H9 (cell line): ENCODE data around the gene RALY. TPM values are rescaled to one million over a fixed set of nuclear protein-coding genes. Genes with fewer than 3 reads are reported as not detected.

Experiments
- DNase-seq: peaks from one replicate; pipeline ENCODE4 v3.0.0-alpha.2; 2017
- H2AFZ ChIP-seq: one replicate; pipeline ENCODE4 v1.6.1; 2013; ENCODE audit warnings: mild to moderate bottlenecking, low read length, control low read depth, moderate library complexity
- H2AK5ac ChIP-seq: 2 replicates; pipeline ENCODE4 v1.6.1; 2013; ENCODE audit warnings: low read length, control low read depth, mixed read lengths; ENCODE audit not compliant: insufficient read length
- H2BK120ac ChIP-seq: one replicate; pipeline ENCODE4 v1.6.1; 2013; ENCODE audit warnings: low read depth, mild to moderate bottlenecking, low read length, control low read depth, inconsistent platforms; ENCODE audit not compliant: poor library complexity, severe bottlenecking
- H2BK12ac ChIP-seq: 2 replicates; pipeline ENCODE4 v1.6.1; 2013; ENCODE audit warnings: low read length, control low read depth, mixed read lengths, low read depth; ENCODE audit not compliant: insufficient read length
- H2BK15ac ChIP-seq: 2 replicates; pipeline ENCODE4 v1.6.1; 2013; ENCODE audit warnings: low read depth, low read length, control low read depth
- H2BK20ac ChIP-seq: one replicate; pipeline ENCODE4 v1.6.1; 2013; ENCODE audit warnings: low read depth, mild to moderate bottlenecking, low read length, control low read depth, inconsistent platforms; ENCODE audit not compliant: poor library complexity, severe bottlenecking
- H2BK5ac ChIP-seq: 2 replicates; pipeline ENCODE4 v1.6.1; 2013; ENCODE audit warnings: low read length, control low read depth, mixed read lengths; ENCODE audit not compliant: insufficient read length
- H3K14ac ChIP-seq: 2 replicates; pipeline ENCODE4 v1.6.1; 2013; ENCODE audit warnings: low read length, control low read depth; ENCODE audit not compliant: insufficient read depth
- H3K18ac ChIP-seq: 2 replicates; pipeline ENCODE4 v1.6.1; 2013; ENCODE audit warnings: low read depth, mild to moderate bottlenecking, mixed read lengths, low read length, control low read depth; ENCODE audit not compliant: insufficient read length
- H3K23ac ChIP-seq: 2 replicates; pipeline ENCODE4 v1.6.1; 2013; ENCODE audit warnings: low read length, control low read depth, mixed read lengths, low read depth; ENCODE audit not compliant: insufficient read length
- H3K23me2 ChIP-seq: 2 replicates; pipeline ENCODE4 v1.6.1; 2013; ENCODE audit warnings: low read depth, mild to moderate bottlenecking, mixed read lengths, low read length, control low read depth; ENCODE audit not compliant: insufficient read length, poor library complexity, severe bottlenecking
- H3K27ac ChIP-seq: 2 replicates; pipeline ENCODE4 v1.5.1; 2013; ENCODE audit warnings: low read length, control low read depth, mixed read lengths, low read depth; ENCODE audit not compliant: insufficient read length
- H3K27me3 ChIP-seq: 2 replicates; pipeline ENCODE4 v1.6.1; 2013; ENCODE audit warnings: low read length, control low read depth, inconsistent platforms; ENCODE audit not compliant: insufficient read depth
- H3K4ac ChIP-seq: 2 replicates; pipeline ENCODE4 v1.6.1; 2013; ENCODE audit warnings: low read depth, mild to moderate bottlenecking, control low read depth, inconsistent platforms, low read length, moderate library complexity
- H3K4me1 ChIP-seq: 2 replicates; pipeline ENCODE4 v1.6.1; 2013; ENCODE audit warnings: low read length, control low read depth, inconsistent platforms; ENCODE audit not compliant: insufficient read depth
- H3K4me2 ChIP-seq: 2 replicates; pipeline ENCODE4 v1.6.1; 2013; ENCODE audit warnings: low read length, control low read depth, mixed read lengths; ENCODE audit not compliant: insufficient read length, insufficient read depth
- H3K56ac ChIP-seq: 2 replicates; pipeline ENCODE4 v1.6.1; 2013; ENCODE audit warnings: low read depth, mild to moderate bottlenecking, mixed read lengths, low read length, control low read depth; ENCODE audit not compliant: insufficient read length
- H3K79me1 ChIP-seq: 2 replicates; pipeline ENCODE4 v1.6.1; 2013; ENCODE audit warnings: low read depth, mild to moderate bottlenecking, moderate library complexity, low read length, control low read depth, inconsistent platforms; ENCODE audit not compliant: insufficient read depth, poor library complexity, severe bottlenecking
- H3K79me2 ChIP-seq: 2 replicates; pipeline ENCODE4 v1.6.1; 2013; ENCODE audit warnings: low read length, control low read depth, inconsistent platforms; ENCODE audit not compliant: insufficient read depth
- H3K9ac ChIP-seq: 2 replicates; pipeline ENCODE4 v1.6.1; 2013; ENCODE audit warnings: low read length, control low read depth, mixed read lengths; ENCODE audit not compliant: insufficient read length; ENCODE audit errors: extremely low read depth
- H3K9me3 ChIP-seq: one replicate; pipeline ENCODE4 v1.6.1; 2013; ENCODE audit warnings: low read depth, low read length, inconsistent platforms; ENCODE audit not compliant: control insufficient read depth
- H3T11ph ChIP-seq: one replicate; pipeline ENCODE4 v1.6.1; 2013; ENCODE audit warnings: mild to moderate bottlenecking, low read length, control low read depth, inconsistent platforms
- H4K20me1 ChIP-seq: one replicate; pipeline ENCODE4 v1.6.1; 2013; ENCODE audit not compliant: control insufficient read depth, insufficient read length, insufficient read depth
- H4K5ac ChIP-seq: 2 replicates; pipeline ENCODE4 v1.6.1; 2013; ENCODE audit warnings: low read depth, mild to moderate bottlenecking, mixed read lengths, low read length, control low read depth; ENCODE audit not compliant: insufficient read length
- H4K8ac ChIP-seq: replicated peaks from 2 replicates; pipeline ENCODE4 v1.6.1; 2013; ENCODE audit warnings: low read length, control low read depth, mixed read lengths, low read depth; ENCODE audit not compliant: insufficient read length
- H4K91ac ChIP-seq: 2 replicates; pipeline ENCODE4 v1.6.1; 2013; ENCODE audit warnings: low read depth, mild to moderate bottlenecking, moderate library complexity, mixed read lengths, low read length, control low read depth; ENCODE audit not compliant: insufficient read length
- H3K27ac Mint-ChIP-seq, 3 experiments: 2 replicates in 2 of 3; 3 replicates in 1 of 3; pipeline ENCODE4 v1.8.0; 2020 to 2021; ENCODE audit warnings: mixed read lengths in 3 of 3, mild to moderate bottlenecking in 1 of 3, moderate library complexity in 1 of 3
- H3K27me3 Mint-ChIP-seq: 2 replicates; pipeline ENCODE4 v1.8.0; 2021; ENCODE audit warnings: low read depth, mild to moderate bottlenecking, moderate library complexity, mixed read lengths
- H3K36me3 Mint-ChIP-seq, 3 experiments: 2 replicates in 2 of 3; 3 replicates in 1 of 3; pipeline ENCODE4 v1.8.0; 2020 to 2021; ENCODE audit warnings: low read depth in 3 of 3, mixed read lengths in 3 of 3; ENCODE audit not compliant: insufficient read depth in 1 of 3
- H3K4me1 Mint-ChIP-seq, 2 experiments: 2 replicates each; pipeline ENCODE4 v1.8.0; 2020; ENCODE audit warnings: mixed read lengths in 2 of 2
- H3K4me3 Mint-ChIP-seq, 2 experiments: 2 replicates in 1 of 2; 3 replicates in 1 of 2; pipeline ENCODE4 v1.8.0; 2020 to 2021; ENCODE audit warnings: mild to moderate bottlenecking in 2 of 2, mixed read lengths in 2 of 2, moderate library complexity in 1 of 2
- H3K9me3 Mint-ChIP-seq, 2 experiments: 2 replicates in 1 of 2; 3 replicates in 1 of 2; pipeline ENCODE4 v1.8.0; 2020; ENCODE audit warnings: mild to moderate bottlenecking in 2 of 2, mixed read lengths in 2 of 2, moderate library complexity in 1 of 2
- WGBS: extraction: QIAGEN DNeasy Blood & Tissue Kit; methylation state at CpG from one replicate; pipeline ENCODE4 v1.1.7; 2013; ENCODE audit warnings: missing lambda C conversion rate, low lambda C conversion rate, mixed read lengths; ENCODE audit not compliant: insufficient read length; ENCODE audit errors: extremely low coverage; 5-methylcytosine and 5-hydroxymethylcytosine counted together
- total RNA-seq: library from RNA; stranded (reverse); gene quantifications from 2 replicates; pipeline ENCODE4 v1.2.1, GENCODE V29; 2021
- TF ChIP-seq, protein P1 (sequence below): fragments of 200-600 bp; sonication (generic); conservative IDR thresholded peaks from 3 replicates; pipeline ENCODE4 v1.8.0; 2021; ENCODE audit warnings: antibody characterized with exemption, mild to moderate bottlenecking

RALY gene
- total RNA-seq, 1 experiment from 2014 or later = 199 TPM

DNA sequence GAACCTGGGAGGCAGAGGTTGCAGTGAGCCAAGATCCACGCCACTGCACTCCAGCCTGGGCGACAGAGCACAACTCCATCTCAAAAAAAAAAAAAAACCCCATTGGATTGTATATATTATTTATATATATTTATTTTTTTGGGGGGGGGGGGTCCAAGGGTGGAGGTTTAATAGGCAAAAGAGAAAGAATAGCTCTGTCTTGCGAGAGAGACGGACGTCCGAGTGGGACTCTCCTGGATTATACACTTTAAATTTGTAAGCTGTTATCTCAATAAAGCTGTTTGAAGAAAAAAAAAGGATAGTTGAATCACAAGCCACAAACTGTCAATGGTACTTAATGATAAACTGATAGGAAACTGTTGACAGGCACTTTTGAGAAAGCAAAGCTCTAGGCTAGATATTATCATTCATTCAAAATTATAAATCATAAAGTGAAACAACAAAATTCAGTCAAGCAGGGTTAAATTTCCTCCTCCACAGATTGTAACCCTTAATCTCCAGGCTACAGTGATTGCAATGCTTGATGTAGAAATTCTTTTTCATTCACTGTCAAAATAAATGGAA, 98.0 kb downstream of the RALY start:
- no peak for DNase-seq
- H3K27ac Mint-ChIP-seq = no peak overlapping the region
- TF ChIP-seq, protein P1, sequence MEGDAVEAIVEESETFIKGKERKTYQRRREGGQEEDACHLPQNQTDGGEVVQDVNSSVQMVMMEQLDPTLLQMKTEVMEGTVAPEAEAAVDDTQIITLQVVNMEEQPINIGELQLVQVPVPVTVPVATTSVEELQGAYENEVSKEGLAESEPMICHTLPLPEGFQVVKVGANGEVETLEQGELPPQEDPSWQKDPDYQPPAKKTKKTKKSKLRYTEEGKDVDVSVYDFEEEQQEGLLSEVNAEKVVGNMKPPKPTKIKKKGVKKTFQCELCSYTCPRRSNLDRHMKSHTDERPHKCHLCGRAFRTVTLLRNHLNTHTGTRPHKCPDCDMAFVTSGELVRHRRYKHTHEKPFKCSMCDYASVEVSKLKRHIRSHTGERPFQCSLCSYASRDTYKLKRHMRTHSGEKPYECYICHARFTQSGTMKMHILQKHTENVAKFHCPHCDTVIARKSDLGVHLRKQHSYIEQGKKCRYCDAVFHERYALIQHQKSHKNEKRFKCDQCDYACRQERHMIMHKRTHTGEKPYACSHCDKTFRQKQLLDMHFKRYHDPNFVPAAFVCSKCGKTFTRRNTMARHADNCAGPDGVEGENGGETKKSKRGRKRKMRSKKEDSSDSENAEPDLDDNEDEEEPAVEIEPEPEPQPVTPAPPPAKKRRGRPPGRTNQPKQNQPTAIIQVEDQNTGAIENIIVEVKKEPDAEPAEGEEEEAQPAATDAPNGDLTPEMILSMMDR = no peak
- Histone ChIP-seq H4K20me1 (no peaks in the 10 kb centered on the region), H3K23ac (no peak overlapping the region), H2BK120ac (no peak overlapping the region), H3K27me3 (no peaks in the 10 kb centered on the region), H4K8ac (no peak overlapping the region), H3K4me1 (no peaks in the 10 kb centered on the region), H3K9me3 (no peaks in the 10 kb centered on the region), H3K18ac (no peak overlapping the region), H2BK15ac (no peak overlapping the region), H3K23me2 (no peaks in the 10 kb centered on the region), H3K27ac (no peak overlapping the region), H3K56ac (no peak overlapping the region), H2BK12ac (no peak overlapping the region), H2BK20ac (no peak overlapping the region), H3K14ac (no peak overlapping the region), H3K79me1 (no peaks in the 10 kb centered on the region), H3T11ph (no peak overlapping the region), H4K91ac (no peak overlapping the region), H3K79me2 (no peaks in the 10 kb centered on the region), H3K4me2 (no peak overlapping the region), H3K4ac (no peak overlapping the region), H2AK5ac (no peak overlapping the region), H2BK5ac (no peak overlapping the region), H4K5ac (no peak overlapping the region), H2AFZ (no peak overlapping the region), H3K9ac (no peak overlapping the region)
- peaks cover 49 to 95% (median 82%) of the 10 kb centered on the region in 3 experiments for H3K36me3 Mint-ChIP-seq
- H3K4me3 Mint-ChIP-seq = no peak overlapping the region
- H3K27me3 Mint-ChIP-seq = no peaks in the 10 kb centered on the region
- no peaks in the 10 kb centered on the region for H3K9me3 Mint-ChIP-seq
- WGBS = no CpG with 5 or more reads among the region's 6 CpGs
- H3K4me1 Mint-ChIP-seq = no peaks in the 10 kb centered on the region
